HG03135 (cell line): Measurements from ENCODE around the gene PTPRN2.

Experiments used
- ATAC-seq: cut with Tn5 transposase; IDR thresholded peaks from one replicate; pipeline ENCODE4 v1.9.1; 2021; ENCODE audit warnings: mild to moderate bottlenecking, moderate library complexity; ENCODE audit not compliant: unreplicated experiment

The PTPRN2 gene

DNA sequence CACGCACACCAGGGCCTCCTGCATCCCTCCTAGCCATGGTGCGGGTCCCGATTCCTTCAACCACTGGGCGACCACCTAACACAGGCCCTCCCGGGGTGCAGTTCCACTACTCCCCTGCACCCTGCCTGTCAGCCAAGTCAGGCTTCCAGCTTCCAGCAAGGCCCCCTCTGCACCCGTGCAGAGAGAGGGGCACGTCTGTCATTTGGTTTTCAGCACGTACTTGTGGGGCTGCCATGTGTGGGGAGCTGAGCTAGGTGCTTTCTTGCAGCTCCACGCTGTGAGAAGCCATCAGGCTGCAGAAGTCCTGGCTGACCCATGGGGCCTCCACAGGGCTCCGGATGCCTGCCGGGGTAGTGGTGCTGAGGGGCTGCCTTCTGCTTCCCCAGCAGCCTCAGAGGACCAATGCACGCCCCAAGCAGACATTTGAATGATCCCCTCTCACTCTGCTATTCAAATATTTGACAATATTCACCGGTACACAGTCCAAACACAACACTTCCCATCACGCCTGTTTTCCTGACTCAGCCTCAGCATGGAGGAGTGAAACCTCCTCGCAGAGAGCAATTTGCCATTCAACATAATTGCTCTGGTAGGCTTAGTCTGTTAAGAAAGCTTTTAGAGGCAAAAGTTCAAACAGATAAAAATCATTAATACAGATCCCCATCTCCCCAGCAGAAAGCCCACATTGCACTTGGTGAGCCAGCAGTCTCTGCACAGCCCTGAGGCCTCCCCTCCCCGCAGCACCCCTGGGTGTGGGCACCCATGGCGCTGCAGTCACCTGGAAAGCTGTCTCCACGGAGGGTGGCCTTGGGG lies 449.9 kb downstream of the PTPRN2 start:
- ATAC-seq: no peak

DNA sequence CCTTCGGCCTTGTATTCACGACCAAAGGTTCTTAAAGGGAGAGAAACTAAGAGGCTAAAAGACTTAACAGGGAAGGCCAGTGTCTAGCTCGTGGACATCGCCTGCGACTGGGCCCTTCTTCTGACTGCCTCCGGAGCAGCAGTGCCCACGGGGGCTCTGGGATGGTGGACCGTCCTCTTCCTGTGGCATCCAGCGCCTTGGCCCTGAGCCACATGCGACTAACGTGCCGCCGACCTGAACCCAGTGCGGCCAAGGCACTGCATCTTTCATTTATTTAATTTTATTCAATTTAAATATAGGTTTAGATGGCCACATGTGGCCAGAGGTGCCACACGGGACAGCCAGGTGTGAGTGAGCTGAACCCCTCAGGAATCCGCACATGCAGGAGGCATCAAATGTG lies 451.7 kb downstream of the PTPRN2 start:
- ATAC-seq: no peak

DNA sequence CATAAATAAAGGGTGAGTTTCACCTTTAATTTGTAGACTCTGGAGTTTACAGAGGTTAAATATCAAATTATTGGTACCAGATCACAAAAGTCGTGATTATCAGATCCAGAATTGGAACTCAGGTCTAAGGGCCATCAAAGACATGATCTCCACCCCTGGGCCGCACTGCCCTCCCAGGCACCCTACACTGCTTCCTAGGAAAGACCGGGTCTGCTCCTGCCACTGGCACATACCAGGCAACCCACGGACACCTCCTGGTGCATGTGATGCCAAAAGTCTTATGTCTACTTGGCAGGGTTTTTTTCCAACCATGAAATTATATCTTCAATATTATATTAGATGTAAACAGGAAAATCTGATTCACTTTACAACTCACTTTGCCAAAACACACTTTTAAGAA lies 452.8 kb downstream of the PTPRN2 start:
- no peak for ATAC-seq

GRCh38 chr7:158133515-158134271 lies 453.9 kb downstream of the PTPRN2 start:
- ATAC-seq: no peak

DNA sequence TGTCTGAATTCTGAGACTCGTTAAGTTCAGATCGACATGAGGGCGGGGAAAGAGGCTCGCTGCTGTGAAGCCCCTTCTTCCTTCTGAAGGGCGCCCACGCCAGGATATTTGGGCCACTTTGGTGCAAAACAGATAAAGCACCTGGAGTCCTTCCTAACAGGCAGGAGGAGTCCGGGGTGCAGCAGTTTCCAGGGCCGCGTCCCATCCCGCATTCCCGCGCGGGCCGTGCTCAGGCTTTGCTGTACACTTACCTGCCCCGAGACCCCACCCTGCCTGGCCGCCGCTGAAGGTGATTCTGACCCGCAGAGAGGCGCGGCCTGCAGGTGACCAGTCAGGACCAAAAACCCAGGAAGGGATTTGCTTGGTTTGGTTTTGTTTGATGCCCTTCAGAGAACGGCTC lies 454.6 kb downstream of the PTPRN2 start:
- no peak for ATAC-seq

DNA sequence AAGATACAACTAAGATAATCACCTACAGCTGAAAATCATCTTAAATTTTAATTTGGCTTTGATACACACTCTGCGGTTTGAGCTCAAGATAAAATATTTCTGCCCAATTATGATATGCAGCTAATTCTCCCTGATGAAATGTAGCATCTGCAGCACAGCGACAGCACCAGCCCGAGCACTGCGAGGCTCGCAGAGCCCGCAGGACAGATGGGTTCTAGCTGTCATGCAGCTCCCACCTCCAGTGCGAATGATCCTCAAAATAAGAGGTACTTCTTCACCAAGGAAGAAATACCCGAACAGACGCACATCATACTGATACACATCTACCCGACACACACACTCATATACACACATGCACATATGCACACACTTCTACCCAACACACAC lies 457.6 kb downstream of the PTPRN2 start:
- ATAC-seq: no peak

GRCh38 chr7:158129037-158130022 lies 458.3 kb downstream of the PTPRN2 start:
- no peak for ATAC-seq

DNA sequence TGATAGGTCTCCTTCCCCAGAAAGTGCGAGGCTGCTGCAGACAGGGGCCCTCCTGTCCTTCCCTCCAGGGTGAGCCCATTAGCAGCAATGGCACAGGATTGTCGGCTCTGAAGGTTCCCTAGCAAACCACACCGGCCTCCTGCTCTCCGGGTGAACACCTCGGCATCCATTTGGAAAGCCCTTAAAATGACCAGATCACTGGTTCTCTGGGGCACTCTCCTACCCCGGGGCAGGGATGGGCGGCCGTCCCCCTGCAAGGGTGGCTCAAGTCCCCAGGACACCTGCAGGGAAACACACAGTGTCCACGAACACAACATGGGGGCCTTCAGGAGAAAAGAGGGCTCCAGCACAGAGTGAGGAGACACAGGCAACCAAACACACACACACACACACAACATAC lies 459.1 kb downstream of the PTPRN2 start:
- no peak for ATAC-seq

DNA sequence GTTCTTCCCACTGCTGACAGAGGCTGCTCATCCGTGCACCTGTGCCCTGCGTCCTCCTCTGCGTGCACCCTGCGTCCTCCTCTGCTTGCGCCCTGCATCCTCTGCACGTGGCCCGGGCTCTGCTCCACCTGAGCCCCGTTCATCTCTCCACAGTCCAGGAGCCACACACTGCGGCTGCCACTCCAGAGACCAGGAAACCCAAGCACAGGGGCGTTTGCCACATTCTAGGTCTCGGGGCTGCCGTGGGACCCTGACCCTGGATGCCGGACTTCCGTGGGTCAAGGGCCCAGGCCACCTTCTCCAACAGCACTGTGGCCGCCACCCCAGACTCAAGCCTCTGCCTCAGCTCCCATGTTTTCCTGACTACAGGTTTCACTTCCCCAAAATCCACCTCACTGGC lies 460.4 kb downstream of the PTPRN2 start:
- no peak for ATAC-seq

GRCh38 chr7:158126661-158127060 lies 461.0 kb downstream of the PTPRN2 start:
- ATAC-seq: no peak

GRCh38 chr7:158125721-158126120 lies 461.9 kb downstream of the PTPRN2 start:
- ATAC-seq: no peak

DNA sequence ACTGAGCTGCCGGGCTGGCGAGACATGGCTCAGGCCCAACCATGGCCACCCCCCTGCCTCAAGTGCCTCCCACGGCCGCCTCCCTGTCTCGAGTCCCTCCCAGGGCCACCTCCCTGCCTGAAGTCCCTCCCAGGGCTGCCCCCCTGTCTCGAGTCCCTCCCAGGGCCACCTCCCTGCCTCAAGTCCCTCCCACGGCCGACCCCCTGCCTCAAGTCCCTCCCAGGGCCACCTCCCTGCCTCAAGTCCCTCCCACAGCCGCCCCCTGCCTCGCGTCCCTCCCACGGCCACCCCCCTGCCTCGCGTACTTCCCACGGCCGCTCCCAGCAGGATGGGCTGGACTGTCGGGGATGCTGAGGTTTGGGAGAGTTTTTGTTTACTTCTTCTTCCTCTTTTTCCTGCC lies 462.5 kb downstream of the PTPRN2 start:
- no peak for ATAC-seq

- ATAC-seq: no peak
Observed at GRCh38 chr7:158124671-158125079, 462.9 kb downstream of the PTPRN2 start.

GRCh38 chr7:158123753-158124152 lies 463.9 kb downstream of the PTPRN2 start:
- ATAC-seq: no peak

DNA sequence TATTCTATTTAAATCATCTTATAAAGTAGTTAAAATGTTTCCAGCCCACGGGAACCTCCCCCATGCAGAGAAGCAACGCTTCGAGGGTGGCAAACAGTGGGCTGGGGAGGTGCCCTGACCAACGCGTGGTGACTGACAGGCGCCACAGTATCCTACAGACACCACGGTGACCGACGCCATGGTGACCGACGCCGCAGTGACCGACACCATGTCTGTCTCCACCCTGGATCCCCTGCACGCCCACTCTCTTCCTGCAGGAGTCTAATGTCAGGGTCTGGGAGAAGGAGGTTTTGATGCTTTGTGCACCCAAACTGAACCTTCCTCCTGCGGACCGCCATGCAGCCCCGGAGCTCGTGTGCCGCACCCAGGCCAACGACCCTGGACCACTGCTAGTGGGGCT lies 464.4 kb downstream of the PTPRN2 start:
- ATAC-seq: no peak

GRCh38 chr7:158121441-158122045 lies 466.1 kb downstream of the PTPRN2 start:
- ATAC-seq: no peak

DNA sequence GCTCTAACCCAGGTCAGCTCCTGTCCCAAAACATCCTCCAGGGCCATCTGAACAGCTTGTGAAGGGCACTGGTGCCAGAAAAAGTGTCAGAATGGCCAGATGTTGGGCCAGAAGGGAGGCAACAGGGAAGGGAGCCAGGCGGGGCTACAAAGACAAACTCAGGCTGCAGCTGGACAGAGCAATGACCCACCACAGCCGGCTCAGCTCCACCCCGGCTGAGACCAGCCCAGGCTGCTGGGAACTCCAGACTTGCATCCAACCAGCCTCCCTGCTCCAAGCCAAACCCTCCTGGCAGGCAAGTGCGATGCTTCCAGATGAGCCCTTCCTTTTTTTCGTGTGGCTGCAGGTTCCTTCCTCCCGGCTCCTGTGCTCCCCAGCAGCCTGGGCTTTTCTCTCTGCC lies 466.9 kb downstream of the PTPRN2 start:
- ATAC-seq: no peak

GRCh38 chr7:158120316-158120715 lies 467.3 kb downstream of the PTPRN2 start:
- no peak for ATAC-seq

GRCh38 chr7:158117341-158118222 lies 470.0 kb downstream of the PTPRN2 start:
- ATAC-seq: no peak

GRCh38 chr7:158116235-158116634 lies 471.4 kb downstream of the PTPRN2 start:
- no peak for ATAC-seq
